ENCODE measurements around the gene FKTN.
"Not testable (repeated sequence)": the region's sequence is repeated elsewhere in the genome, so short reads cannot be mapped to it uniquely, and the experiment has no call there.

Gene FKTN

DNA sequence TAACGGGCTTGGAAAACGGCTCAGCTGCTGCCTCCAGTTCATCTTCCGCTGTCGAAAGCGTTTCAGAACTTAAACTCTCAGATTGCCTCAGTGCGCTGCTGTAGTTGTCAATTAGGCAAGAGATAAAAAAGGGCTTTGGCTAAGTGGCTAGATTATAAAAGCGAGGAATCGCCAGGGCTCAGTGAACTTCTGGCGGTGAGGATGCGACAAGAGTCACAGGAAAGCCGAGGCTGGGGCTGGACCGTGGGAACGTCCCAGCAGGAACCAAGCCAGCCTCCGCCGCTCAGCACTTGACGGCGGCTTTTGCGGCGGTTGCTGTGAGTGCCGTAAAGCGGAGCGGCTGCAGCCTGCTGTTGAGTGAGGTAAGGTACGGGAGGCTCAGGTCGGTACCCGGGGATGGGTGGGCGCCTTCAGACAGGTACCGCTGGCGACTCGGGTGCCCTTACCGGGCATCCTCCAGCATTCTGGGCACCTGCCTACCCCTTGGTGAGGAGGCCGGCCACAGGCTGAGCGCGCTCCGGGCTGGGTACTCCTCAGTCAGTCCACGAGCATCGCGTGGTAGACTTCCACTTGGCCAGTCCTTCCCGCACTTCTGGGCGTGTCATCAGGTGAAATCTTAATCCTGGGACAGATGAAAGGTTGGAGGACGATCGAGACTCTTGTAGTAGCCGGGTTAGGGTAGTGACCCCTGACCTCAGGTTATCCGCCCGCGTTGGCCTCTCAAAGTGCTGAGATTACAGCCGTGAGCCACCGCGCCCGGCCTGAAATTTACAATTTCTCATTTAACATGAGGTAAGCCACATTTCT lies at the start of gene FKTN:
TSS of gene FKTN (plus strand) at position 328 of the 807 bp plus-strand sequence. CDS start 16,902 bp downstream, outside the sequence.
- DNase-seq: peak; percentile 85

DNA sequence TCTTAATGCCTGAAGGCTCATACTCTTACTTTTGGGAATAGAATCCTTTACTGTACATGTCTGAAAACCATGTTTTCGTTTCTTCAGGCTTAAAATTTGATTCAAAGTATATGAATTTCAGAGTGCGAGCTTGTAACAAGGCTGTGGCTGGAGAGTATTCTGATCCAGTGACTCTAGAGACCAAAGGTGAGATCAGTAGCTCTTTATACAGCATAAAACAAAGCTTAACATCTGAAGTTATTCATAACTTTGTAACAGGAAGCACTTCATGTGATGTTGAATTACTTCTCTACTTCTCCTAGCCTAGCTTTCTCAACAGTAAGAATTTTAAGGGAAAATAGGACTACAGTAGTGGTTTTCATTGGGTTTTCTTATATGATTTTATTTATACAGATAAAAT lies 49.4 kb upstream of the FKTN start:
- no peak for DNase-seq

DNA sequence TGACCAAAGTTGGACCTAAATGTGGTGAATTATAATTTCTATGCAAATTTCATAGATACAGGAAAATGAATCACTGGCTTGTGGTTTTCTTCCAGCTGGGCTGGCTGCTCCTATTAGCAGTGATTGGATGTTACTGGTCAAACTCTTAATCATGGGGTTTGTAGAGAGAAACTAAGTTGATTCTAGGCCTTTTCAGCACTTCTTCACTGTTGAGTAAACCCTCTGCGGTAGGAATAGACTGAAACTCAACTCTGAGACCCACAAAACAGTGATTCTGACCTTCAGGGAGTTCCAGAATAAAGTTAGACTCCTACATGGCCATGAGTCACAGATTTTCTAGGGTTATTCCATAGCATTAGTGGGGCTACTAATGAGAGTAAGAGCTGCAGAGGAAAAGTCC lies 47.9 kb upstream of the FKTN start:
- no peak for DNase-seq

DNA sequence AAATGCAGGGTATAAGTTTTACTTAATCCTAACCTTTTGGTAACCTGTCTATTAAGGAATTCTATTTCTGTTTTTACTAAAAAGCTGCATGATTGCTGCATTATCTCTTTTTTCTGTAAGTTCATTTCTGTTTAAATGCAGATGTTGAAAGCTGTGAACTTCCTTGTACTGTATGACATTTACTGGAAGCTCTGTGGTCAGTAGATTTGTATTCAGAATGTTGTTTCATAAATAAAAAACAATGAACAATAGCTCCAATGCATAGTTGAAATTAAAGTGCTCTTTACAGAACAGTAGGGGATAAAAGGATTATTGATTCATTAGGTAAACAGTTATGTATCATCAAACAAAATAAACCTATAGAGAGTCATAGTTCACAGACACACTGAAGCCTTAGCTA lies 46.5 kb upstream of the FKTN start:
- DNase-seq: no peak

DNA sequence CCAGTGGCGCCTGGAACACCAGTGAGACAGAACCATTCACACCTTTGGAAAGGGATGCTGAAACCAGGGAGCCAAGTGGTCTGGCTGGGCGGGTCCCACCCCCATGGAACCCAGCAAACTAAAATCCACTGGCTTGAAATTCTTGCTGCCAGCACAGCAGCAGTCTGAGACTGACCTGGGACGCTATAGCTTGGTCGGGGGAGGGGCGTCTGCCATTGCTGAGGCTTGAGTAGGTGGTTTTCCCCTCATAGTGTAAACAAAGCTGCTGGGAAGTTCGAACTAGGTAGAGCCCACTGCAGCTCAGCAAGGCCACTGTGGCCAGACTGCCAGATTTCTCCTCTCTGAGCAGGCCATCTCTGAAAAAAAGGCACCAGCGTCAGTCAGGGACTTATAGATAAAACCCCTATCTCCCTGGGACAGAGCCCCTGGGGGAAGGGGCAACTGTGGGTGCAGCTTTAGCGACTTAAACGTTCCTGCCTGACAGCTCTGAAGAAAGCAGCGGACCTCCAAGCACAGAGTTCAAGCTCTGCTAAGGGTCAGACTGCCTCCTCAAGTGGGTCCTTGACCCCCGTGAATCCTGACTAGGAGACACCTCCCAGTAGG lies 42.0 kb upstream of the FKTN start:
- DNase-seq: no peak

DNA sequence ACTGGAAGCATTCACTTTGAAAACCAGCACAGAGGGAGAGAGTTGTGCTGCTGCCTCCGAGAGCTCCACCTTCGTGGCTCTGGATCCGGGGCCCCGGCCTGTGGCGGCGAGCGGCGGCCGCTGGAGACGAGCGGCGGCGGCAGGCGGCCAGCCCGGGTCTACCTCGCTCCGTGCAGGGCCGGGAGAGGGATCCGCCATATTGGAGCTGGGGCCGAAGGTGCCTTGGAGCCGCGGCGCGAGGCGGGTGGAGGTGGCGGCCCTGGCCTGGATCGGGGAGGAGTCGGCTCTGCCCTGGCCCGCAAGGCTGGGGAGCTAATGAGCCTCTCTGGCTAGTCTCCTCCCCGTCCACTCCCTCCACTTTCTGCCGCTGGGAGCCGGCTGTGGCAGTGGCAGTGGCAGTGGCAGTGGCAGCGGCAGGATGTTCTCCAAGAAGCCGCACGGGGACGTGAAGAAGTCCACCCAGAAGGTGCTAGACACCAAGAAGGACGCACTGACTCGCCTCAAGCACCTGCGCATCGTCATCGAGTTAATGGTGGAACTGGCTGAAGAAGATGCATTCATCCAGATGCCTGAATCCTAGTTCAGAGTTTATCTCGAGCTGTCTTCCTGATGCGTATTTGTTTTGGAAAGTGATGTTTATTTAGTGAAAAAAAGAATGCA lies 38.1 kb upstream of the FKTN start:
- peak; percentile 34 for DNase-seq

DNA sequence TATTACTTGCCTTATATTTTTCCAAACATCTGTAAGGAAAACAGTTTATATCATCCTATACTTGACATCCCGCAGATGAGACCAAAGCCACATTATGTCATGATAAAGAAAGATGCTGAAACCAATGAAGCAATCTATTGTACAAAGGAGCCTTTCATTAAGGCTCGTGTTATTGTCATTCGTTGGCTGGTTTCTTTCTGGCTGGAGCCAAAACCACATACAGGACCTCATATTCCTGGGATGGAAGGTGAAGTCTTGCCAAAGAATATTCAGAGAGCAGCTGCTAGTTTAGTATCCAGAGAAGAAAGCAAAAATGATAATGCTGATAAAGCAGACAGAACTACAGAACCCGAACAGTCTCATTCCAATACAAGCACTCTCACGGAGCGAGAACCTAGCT lies 36.9 kb upstream of the FKTN start:
- DNase-seq: not testable (repeated sequence)

DNA sequence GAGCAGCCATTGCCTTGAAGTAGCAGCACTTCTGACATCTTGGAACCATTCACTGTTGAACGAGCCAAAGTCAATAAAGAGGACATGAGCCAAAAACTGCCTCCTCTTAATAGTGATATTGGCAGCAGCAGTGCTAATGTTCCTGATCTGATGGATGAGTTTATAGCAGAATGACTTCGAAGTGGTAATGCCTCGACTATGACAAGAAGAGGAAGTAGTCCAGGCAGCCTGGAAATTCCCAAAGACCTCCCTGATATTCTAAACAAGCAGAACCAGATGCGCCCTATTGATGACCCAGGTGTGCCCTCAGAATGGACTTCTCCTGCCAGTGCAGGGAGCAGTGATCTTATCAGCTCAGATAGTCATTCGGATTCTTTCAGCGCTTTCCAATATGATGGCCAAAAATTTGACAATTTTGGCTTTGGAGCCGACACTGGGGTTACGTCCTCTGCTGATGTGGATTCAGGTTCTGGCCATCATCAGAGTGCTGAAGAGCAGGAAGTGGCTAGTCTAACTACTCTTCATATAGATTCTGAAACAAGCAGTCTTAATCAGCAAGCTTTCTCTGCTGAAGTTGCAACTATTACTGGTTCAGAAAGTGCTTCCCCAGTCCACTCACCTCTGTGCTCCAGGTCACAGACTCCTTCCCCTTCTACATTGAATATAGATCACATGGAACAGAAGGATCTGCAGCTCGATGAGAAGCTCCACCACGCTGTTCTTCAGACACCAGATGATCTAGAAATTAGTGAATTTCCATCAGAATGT lies 35.1 kb upstream of the FKTN start:
- DNase-seq: not testable (repeated sequence)

DNA sequence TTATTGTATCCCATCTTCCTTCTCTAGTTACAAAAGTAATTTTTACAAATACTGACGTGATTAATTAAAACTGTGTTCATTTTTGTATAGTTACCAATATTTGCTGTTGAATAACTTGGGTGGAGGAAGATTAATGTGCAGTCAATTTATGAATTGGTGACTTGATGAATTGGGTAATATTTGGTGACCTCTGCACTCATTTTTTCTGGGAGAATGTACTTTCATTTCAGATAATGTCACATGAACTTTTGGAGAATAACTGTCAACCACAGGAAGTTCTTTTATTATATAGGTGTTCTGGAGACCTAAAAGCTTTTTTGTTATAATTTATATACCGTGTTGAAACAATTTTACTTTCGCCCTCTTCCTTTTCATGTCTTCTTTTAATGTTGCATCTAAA lies 26.4 kb upstream of the FKTN start:
- no peak for DNase-seq

DNA sequence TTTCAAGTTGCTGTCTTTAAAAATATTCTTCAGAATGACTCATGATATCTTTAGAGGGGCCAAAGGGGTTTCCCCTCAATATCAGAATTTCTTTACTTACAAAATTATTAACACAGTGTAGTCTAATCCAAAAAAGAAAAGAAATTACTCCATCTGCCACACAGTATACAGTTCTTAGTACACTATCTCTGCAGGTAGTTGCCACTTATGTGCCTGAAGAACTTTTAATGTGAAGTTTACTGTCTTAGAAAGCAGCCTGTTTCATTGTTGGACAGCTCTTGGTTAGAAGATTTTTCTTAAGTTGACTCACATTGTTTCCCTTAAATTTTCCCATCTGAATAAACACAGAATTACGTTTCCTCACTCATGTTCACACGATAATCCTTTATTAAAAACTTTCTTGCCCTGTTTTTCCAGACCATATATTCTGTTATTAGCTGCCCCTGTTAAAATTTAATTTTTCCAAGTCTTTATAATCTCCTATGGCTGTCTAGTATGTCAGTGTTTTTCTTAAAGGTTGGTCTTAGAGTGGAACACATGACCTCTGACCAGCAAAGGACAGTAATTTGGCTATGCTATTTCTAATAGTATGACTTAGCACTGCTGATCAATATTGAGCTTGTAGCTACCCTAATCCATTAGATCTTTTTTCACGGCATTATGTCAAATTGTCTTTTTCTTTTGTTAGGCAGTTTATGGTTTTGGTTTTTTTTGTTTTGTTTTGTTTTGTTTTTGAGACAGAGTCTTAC lies 21.8 kb upstream of the FKTN start:
- DNase-seq: no peak

DNA sequence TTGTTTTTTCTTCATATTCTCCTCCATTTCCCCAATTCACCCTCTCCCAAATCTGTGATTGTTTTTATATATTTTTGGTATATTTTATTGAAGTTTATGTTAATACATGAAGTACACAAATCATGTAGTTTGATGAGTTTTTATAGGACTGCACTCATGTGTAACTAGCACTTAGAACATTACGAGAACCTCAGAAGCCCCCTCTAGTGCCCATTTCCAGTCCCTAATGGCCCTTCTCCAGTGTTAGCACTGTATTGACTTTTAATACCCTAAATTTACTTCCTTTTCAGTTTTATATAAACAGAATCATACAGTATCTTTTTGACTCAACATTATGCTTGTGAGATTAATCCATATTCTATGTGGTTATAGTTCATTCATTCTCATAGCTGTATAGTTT lies 18.5 kb upstream of the FKTN start:
- no peak for DNase-seq

DNA sequence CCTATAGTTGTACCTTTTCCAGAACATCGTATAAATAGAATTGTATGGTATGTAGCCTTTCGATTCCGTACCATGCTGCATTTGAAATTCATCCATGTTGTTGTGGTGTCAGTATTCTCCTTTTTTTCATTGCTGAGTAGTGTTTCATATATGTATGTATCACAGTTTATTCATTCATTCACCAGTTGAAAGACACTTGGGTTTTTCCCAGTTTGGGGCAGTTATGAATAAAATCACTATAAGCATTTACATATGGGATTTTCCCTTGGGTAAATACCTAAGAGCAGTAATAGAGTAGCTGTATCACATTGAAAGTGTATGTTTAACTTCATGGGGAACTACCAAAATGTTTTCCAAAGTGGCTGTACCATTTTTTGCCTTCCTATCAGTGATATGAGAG lies 16.1 kb upstream of the FKTN start:
- no peak for DNase-seq

DNA sequence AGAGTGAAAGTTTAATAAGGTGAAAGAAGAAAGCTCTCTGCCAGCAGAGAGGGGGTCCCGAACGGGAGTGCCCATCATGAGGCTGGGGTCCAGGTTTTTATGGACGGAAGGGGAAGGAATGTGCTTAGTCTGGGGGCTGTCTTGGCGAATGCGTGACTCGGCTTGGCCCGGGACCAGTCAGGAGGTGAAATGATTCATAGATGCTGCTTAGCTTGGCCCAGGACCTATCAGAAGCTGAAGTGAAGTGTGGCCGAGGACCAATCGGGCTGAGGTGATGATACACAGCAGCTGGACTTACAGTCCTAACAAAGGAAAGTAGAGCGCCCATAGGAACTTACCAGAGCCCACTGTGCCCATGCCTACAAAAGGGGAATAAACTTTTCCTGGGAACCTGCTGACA lies 3.9 kb upstream of the FKTN start:
- DNase-seq: no peak

DNA sequence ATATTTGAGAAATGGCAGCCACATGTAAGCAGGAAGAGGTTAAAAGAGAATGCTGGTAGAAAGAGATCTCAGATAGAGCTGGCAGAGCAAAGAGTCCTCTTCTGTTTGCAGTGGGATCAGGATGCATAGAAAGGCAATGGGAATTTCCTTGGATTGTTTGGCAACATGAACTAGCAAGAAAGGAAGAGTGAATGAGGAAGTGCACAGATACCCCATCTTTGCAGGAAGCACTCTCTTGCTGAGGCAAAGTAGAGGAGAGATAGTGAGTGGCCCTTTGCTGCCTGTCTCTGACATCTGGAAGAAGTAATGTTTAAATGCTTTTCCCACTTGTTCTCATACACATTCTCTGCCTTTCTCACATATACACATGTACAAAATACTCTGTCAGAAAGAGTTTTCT lies 14.5 kb downstream of the FKTN start:
- DNase-seq: no peak

DNA sequence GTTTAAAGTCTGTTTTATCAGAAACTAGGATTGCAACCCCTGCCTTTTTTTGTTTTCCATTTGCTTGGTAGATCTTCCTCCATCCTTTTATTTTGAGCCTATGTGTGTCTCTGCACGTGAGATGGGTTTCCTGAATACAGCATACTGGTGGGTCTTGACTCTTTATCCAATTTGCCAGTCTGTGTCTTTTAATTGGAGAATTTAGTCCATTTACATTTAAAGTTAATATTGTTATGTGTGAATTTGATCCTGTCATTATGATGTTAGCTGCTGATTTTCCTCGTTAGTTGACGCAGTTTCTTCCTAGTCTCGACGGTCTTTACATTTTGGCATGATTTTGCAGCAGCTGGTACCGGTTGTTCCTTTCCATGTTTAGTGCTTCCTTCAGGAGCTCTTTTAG lies 22.0 kb downstream of the FKTN start:
- DNase-seq: not testable (repeated sequence)

DNA sequence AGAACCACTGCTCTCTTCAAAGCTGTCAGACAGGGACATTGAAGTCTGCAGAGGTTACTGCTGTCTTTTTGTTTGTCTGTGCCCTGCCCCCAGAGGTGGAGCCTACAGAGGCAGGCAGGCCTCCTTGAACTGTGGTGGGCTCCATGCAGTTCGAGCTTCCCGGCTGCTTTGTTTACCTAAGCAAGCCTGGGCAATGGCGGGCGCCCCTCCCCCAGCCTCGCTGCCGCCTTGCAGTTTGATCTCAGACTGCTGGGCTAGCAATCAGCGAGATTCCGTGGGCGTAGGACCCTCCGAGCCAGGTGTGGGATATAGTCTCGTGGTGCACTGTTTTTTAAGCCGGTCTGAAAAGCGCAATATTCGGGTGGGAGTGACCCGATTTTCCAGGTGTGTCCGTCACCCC lies 23.6 kb downstream of the FKTN start:
- not testable (repeated sequence) for DNase-seq

DNA sequence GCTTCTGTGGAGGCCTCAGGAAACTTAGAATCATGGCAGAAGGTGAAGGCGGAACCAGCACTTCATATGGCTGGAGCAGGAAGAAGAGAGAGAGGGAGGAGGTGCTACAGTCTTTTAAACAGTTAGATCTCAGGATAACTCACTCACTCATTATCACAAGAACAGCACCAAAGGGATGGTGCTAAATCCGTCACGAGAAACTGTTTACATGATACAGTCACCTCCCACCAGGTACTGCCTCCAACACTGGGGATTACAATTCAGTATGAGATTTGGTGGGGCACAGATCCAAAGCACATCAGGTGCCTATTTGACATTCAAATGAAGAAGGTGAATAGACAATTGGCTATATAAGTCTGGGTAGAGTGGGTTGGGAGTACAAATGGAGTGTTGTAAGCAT lies 35.2 kb downstream of the FKTN start:
- DNase-seq: no peak

DNA sequence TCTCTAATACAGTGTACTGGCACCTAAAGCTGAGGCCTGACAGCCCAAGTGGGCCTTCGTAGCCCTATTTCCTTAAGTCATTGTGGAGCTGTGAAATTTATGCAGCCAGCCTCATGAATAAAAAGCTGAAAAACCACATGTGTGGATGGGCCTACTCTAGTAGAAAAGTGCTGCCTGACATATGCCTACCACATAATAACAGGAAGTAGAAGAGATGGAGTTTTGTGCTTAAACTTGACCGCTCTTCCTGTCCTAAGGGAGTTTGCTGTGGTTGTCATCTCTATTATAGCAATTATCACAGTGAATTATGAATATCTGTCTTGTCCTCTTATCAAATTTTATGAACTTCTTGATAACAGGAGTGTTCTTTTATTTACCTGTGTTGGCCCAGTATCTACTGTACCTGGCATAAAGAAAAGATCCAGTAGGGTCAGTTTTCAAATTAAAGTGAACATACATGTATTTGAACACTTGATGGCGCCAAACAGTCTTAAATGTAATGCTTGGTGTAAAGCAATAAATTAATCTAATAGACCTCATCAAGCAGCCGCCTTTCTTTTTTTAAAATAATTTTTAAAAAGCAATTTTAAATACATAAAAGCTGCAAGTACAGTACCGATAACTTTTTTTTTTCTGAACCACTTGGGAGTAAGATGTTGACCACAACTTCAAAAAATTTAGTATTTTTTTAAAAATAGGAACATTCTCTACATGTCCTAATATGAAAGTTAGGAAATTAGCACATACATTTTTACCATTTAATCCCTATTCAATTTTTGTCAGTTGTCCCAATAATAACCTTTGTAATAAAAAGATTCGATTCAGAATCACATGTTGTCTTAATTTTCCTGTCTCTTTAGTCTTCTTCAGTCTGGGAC lies 51.0 kb downstream of the FKTN start:
- no peak for DNase-seq

DNA sequence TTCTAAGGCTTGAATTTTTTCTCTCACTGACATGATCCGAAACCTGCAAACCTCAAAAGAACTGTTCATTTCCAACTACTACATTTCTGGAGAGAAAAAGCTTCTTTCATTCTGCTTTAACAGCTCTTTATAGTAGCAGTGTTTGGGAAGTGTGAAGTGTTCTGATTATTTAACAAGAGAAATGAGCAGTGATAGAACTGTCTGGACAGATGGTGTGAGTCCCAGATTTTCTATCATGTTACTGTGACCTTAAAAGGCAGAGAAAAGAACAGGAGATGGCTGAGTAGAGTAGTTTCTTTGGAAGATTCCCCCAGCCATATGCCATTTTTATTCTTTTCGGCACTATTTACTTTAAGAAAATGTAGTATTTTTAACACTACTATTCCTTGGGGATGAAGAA lies 63.1 kb downstream of the FKTN start:
- DNase-seq: no peak

DNA sequence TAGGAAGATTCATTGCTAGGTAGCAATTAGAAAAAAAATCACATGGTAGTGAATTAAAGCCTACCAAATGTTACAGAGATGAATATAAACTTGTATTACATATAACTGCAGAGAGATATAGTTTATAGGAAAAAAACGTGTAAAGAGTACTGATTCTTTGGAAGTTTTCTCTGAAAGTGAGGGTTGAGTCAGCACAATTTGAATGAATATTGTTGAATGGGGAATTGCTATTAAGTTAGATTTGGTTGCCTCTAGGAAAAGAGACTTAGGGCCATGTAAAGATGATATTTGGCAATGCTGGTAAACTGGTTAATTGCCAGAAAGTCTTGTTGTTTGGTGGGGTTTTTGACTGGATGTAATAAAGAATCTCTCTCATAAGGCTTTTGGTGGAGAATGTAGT lies 67.2 kb downstream of the FKTN start:
- DNase-seq: no peak

DNA sequence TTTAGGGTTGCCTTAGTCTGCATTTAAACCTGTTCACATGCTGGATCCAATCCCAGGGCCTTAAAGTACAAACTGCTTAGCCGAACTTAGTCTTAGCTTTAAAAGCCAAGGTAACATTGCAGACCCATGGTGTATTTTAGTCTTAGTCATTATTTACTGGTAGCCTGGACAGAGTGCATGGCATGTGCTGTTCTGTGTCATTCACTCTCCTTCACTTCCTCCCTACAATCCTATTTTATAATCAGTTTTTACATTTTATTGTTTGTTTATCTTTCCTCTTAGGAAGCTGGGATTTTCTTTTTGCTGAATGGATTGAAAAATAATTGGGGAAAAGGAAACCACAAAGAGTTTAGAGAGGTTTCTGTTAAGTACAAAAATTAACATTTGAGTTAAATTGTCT lies 74.9 kb downstream of the FKTN start:
- DNase-seq: no peak

DNA sequence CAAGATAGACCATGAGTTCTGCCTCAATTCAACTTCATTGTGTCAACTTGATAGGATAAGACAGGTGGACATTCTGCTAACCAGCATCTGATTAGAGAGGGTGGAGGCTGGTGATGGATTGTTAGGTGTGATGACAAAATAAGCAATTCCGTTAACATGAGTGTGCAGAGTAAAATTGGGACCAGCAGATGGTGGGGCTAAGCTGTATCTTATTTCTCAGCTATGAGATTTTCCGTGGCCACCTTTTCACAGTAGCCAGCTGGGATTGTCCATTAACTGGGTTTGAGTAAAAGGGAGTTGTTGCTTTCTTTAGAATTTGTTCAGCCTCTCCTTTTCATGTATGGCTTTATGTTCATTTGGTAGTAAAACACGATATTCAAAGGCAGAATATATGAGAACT lies 75.5 kb downstream of the FKTN start:
- no peak for DNase-seq

All from activated naive CD4-positive, alpha-beta T cell treated with anti-CD3 and anti-CD28 coated beads, Interleukin-2, amount 50 U/mL, for 16 hours (primary cell).